ENCODE measurements around the gene DOCK1.

DOCK1 gene

DNA sequence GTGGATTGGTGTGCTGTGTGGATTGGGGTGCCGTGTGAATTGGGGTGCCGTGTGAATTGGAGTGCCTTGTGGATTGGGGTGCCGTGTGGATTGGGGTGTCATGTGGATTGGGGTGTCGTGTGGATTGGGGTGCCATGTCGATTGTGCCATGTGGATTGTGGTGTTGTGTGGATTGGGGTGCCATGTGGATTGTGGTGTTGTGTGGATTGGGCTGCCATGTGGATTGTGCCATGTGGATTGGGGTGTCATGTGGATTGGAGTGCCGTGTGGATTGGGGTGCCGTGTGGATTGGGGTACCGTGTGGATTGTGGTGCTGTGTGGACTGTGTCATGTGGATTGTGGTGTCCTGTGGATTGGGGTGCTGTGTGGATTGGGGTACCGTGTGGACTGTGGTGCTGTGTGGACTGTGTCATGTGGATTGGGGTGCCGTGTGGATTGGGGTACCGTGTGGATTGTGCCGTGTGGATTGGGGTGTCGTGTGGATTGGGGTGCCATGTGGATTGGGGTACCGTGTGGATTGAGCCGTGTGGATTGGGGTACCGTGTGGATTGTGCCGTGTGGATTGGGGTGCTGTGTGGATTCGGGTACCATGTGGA, 523.3 kb downstream of the DOCK1 start:
- no peak for DNase-seq (ENCODE audit: low spot score)

- DNase-seq (ENCODE audit: low spot score) = no peak
Measured at GRCh38 chr10:127429601-127430312, 524.5 kb downstream of the DOCK1 start.

GRCh38 chr10:127431525-127431924, 526.3 kb downstream of the DOCK1 start:
- no peak for DNase-seq (ENCODE audit: low spot score)

GRCh38 chr10:127434006-127434405, 528.8 kb downstream of the DOCK1 start:
- no peak for DNase-seq (ENCODE audit: low spot score)

DNA sequence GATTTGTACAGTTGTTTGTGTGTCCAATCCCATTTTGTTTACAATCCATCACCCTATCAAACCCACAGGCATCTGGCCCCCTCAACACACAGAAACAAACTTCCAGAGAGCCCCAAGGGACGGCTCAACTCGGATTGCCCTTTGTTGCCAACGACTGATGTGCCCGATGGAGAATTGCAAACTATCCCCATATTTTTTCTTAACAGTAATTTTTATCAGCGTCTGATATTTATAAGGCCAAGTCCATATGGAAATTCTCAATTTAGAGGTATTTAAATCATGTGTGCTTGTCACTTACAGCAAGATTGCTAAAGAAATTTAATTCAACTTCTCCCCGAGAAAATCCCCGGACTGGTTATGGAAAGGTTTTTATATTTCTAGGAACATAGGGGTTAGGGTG, 530.0 kb downstream of the DOCK1 start:
- no peak for DNase-seq (ENCODE audit: low spot score)

DNA sequence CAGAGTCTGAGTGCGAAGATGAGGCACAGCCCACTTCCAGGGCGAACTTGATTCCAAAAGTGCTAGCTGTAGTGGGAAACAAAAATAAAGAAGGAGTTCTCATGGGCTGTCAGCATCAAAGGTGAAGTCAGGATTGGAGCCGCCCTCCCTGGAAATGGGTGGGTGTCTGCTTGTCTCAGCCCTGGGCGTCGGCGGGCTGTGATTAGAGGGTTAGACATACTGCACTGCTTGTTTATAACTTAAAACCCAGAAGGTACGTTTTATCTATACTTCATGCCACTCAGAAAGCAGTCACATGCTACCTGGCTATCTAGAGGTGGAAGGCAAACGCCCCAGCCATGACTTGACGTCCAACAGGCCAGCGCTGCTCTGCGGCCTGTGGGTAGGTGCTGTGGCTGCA, 535.1 kb downstream of the DOCK1 start:
- no peak for DNase-seq (ENCODE audit: low spot score)

DNA sequence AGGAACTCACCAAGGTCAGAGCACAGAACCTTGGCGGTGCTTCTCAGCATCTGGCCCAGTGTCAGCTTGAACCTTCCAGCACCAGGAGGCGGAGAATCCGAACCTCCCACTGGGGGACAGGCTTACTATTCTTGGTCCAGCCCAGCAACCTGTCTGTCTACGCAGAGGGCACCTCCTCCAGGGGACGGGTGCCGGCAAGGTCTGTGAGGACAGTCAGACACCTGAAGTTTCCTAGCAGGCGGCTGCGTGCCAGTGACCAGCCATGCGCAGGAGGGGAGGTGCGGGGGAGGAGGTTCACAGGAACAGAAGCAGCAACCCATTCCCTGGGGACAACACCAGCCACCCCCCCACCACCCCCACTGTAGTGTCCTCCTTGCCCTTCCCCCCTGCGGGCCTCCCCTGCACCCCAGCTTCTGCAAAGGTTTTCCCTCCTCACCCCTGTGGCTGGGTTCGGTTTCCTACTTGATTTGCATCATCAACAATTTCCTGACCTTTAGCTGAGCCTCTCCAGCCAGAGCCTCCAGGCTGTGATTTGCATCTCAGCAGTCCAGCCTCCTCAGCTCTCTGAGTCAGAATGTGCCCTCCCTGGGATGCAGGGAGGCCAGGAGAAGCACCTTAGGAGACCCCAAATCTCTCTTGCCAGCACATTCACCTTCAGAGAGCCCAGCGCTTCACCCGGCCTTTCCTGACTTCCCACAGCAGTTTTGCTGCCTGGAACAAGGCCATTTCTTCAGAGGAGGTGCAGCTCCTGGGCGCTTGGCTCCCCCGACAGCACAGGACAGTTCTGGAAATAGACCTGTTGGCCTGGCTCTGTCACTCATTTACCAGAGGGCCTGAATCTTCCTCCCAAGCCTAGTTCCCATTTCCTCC, 536.4 kb downstream of the DOCK1 start:
- peak; percentile 90 for DNase-seq (ENCODE audit: low spot score)

DNA sequence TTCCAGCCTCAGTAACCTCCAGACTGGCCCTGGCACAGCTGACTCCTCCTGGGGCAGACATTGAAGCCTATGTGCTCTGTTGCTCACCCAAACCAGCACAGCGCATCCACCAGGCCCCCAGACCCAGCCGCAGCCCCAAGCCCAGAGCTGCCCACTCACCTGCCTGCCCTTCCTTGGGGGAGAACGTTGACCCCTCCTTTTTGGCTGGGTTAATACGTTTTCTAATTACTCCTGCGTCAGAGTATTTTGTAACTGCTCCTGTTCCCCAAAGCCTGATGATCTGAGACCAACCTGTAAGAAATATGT, 536.9 kb downstream of the DOCK1 start:
- no peak for DNase-seq (ENCODE audit: low spot score)

DNA sequence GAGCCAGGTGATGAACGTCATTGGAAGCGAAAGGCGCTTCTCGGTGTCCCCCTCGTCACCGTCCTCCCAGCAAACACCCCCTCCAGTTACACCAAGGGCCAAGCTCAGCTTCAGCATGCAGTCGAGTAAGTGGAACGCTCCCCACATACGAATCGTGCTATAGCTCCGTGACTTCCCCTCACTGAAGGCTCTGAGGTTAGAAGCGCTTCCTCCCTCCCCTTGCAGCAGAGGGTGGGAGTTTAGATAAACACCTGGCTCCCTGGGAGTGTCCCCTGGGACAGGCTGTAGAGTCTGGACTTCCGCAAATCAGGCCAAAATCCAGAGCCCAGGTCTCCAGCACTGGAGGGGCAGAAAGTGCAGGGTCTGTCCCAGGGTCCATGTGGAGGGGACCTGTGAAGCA, 538.9 kb downstream of the DOCK1 start:
- DNase-seq (ENCODE audit: low spot score) = no peak

DNA sequence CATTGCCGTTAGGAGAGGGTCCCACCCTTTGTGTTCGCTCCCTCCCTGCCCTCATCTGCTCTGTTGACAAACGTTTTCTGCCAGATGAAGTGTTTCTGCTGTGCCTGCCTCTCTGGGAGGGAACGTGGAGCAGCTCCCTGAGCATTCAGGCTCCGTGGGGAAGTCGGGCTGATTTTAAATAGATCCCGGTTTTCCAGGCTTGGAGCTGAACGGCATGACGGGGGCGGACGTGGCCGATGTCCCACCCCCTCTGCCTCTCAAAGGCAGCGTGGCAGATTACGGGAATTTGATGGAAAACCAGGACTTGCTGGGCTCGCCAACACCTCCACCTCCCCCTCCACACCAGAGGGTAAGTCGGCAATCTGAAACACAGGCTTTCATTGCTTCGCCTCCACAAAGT, 542.0 kb downstream of the DOCK1 start:
- DNase-seq (ENCODE audit: low spot score) = no peak

DNA sequence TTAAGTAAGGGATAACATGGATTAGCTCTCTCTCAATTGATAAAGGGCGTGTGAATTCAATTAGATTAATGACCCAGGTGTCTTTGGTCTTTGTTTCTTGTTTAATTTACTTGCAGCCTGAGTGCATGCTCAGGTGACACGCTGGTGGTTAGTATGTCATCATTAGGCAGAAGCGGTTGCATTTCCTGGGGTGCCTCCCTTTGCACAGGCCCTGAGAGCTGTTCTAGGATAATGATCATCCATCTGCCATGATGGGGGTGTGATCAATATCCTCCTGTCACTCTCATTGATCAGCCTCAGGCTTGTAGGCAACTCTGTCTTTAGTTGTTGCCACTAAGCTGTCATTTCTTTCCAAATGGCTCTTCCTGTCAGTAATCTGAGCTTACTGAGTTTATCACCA, 544.3 kb downstream of the DOCK1 start:
- DNase-seq (ENCODE audit: low spot score) = no peak

- no peak for DNase-seq (ENCODE audit: low spot score)
Measured at GRCh38 chr10:127450644-127451043, 545.4 kb downstream of the DOCK1 start.

- DNase-seq (ENCODE audit: low spot score) = no peak
Measured at GRCh38 chr10:127451628-127452027, 546.4 kb downstream of the DOCK1 start.

GRCh38 chr10:127452568-127452967, 547.3 kb downstream of the DOCK1 start:
- no peak for DNase-seq (ENCODE audit: low spot score)

DNA sequence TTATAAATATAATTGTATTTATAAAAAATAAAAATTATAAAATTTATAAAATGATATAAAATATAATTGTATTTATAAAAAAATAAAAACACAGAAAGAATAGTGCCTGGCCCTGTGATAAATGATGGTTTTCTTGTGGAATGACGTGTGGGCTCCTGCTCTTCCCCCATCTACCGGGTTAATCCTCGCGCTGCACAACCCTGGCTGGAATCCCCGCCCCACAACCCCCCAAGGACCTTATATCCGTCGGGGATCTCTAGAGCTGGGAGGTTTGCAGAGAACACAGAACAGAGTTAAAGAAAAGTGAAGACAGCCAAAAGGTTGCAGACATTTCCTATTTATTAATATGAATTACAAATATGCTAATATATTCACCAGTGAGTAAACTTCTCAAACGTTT, 548.5 kb downstream of the DOCK1 start:
- no peak for DNase-seq (ENCODE audit: low spot score)

GRCh38 chr10:127456122-127456521, 550.9 kb downstream of the DOCK1 start:
- no peak for DNase-seq (ENCODE audit: low spot score)

GRCh38 chr10:127458016-127458810, 553.0 kb downstream of the DOCK1 start:
- no peak for DNase-seq (ENCODE audit: low spot score)

GRCh38 chr10:127458829-127459228, 553.6 kb downstream of the DOCK1 start:
- no peak for DNase-seq (ENCODE audit: low spot score)

DNA sequence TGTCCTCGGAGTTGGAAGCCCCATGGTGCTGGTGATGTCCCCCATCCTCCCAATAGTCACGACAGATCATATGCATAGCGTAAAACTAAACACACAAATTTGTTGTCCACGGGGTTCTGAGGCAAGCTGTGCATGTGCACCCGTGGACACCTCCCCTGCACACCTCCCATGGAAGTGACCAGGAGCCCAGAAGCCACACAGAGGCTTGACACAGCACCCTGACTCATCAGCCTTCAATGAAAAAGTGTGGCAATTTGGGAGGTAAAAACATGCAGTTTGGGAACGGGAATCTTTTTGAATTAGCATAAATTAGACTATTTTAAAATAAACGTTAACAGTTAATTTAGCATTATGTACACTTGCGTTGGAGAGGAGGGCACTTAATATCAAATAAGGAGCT, 554.7 kb downstream of the DOCK1 start:
- DNase-seq (ENCODE audit: low spot score) = no peak

- no peak for DNase-seq (ENCODE audit: low spot score)
Measured at GRCh38 chr10:127462643-127463295, 557.5 kb downstream of the DOCK1 start.

- no peak for DNase-seq (ENCODE audit: low spot score)
Measured at GRCh38 chr10:127463548-127463947, 558.3 kb downstream of the DOCK1 start.

DNA sequence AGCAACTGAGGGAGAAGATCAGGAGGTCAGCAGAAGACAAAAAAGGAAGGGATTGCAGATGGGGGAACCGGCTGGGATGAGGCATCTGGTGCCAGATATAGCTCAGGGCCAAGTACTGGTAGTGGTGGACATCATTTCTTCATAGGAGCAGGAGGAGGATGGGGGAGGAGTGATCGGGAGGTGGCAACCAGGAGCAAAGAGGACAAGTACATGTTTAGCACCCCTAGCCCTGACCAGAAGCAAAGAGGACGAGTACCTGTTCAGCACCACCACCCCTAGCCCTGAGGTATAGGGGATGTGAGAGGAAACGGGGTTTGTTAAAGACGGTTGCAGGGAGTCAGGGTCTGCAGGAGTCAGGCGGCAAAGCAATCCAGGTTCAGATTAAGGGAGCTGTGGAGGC, 559.3 kb downstream of the DOCK1 start:
- no peak for DNase-seq (ENCODE audit: low spot score)

Data from kidney tubule cell (primary cell).